HG02763 (cell line): ENCODE data around the gene ST3GAL3.

Experiments used
- ATAC-seq: cut with Tn5 transposase; IDR thresholded peaks from one replicate; pipeline ENCODE4 v1.9.1; 2021; ENCODE audit warnings: mild to moderate bottlenecking, moderate library complexity; ENCODE audit not compliant: unreplicated experiment

Gene ST3GAL3

DNA sequence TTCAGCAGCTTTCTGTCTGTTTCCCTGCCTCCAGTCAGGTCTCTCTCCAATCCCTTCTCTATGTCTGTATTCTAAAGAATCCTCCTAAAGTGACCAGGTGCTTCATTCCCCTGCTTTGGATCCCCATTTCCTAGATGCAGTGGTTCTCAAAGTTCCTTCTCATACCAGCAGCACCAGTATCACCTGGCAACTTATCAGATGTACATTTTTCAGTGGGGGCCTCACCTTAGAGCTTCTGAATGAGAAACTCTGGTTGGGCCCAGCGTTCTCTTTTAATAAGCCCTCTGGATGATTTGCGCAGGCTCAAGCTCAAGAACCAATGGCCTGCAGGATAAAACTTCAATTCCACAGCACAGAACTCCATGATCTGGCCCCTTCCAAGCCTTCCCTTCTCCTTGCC, 200.9 kb downstream of the ST3GAL3 start:
- no peak for ATAC-seq

- no peak for ATAC-seq
These were observed 201.5 kb downstream of the ST3GAL3 start for GRCh38 chr1:43908858-43909257.

DNA sequence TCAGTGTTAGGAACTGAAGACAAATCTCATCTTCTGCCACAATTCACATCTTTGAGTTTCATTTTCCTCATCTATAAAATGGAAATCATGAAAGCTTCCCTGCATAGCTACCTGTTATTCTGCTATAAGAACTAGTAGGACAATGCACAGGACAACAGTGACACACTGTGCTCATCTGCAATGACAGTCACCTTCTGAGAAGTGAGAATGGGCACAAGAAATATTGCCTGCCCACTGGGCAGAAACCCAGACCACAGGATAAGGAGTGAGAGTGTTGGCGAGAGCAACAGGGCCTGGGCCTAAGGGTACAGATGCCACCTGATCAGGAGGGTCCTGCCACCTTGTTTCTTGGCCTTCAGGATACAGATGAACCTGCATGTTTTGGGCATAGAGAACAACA, 203.0 kb downstream of the ST3GAL3 start:
- ATAC-seq, result no peak

- no peak for ATAC-seq
These were observed 205.3 kb downstream of the ST3GAL3 start for GRCh38 chr1:43912607-43913006.

DNA sequence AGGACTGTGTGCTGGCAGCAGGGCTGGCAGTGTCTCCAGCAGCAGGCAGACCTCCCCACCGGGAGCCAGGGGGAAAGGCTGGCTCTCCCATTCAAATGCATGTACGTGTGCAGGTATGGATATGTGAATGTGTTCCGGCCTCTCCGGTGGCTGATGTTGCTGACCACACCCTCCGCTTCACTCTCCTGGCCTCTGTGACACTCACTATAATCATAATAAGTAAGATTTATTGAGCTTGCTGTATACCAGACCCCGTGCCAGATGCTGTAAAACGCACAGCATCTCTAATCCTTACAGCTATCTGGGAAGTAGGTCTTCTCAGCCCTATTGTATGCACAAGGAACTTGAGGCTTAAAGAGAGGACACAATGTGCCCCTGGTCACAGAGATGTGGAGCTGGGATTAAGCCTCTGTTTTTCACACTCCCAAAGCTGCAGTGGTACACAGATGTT, 205.7 kb downstream of the ST3GAL3 start:
- ATAC-seq, result no peak

DNA sequence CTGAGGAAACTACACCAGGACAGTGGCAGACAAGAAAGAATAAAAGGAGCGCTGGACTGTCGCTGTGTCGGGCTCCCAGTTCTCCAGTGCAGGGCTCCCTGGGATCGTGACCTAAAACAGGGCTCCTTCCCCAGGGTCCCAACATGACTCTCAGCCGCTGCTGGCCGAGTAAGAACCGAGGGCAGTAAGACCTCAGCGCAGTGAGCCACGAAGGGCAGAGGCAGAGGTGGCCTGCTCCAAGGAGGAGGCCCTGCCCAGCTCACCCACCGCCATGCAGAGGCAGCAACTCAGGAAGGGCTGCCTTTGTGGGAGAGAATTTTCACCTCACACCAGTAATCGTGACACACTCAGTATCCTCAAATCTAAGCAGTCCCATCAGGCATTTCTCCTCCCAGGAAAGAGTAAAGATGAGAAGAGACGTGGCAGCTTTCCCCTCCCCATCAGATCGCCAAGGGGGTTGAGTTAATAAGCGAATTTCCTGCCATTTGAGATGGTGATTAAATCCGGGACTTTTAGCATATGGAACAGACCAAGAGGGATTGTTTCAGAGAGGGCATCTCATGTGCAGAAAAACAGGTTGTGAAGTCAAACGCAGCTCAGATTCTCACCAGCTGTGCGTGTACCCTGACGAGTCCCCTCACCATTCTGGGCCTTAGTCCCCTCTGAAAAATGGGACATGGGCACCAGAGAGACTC, 206.5 kb downstream of the ST3GAL3 start:
- no peak for ATAC-seq

DNA sequence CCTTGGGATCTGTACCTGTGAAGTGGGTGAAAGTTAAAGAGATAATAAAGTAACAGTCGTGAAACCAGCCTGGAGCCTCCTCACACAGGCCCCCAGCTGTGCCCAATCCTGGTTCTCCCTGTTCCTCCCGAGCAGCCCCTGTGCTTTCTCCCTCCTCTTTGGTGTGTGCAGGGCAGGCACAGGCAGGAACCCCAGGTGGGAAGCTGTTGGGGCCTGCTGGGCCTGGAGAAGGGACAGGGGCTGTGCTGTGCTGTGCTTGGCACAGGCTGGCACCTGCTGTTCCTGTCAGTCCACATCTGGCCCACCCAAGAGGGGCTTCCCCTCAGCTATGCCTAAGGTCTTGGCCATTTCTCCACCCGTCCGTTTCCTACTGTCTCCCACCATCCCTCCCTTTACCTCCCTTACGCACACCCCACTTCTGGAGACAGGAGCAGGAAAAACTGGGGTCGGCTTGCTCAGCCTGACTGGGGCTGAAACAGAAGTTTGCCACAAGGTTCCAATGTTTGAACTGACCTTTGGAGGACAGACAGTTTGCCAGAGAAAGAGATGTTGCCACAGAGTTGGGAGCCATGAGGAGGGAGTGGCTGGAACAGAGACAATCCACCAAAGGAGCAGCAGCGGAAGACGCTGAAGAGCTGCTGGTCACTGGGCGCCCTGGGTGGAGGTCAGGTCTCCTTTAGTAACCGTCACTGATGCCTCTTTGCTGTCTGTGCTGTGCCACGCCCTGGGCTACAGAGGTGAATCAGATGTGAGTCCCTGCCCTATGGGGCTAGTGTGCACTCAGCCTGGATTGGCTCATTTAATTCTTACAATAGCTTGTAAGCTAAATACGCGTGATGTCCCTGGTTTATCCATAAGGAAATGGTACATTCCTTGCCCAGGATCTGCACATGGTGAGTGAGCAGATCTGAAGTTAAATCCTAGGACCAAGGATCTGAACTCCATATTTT, 207.5 kb downstream of the ST3GAL3 start:
- ATAC-seq, result no peak

- no peak for ATAC-seq
These were observed 212.6 kb downstream of the ST3GAL3 start for GRCh38 chr1:43919906-43920305.

DNA sequence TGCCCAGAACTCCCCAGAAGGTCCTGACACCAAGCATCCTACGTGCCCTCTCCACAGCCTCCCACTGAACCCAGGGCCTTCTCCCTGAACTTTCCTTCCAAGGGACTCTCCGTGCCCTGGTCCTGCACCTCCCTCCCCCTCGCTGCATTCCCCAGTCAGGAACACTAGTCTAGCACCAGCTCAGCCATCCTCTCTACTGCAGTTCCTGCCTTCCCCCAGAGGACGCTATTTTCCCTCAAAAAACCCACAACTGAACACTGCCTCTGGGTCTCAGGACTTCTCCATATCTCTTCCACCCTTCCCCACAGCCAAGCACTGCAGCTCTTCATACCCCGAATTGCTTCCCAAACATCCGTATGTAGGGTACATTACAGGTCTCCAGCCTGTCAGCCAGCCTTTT, 213.7 kb downstream of the ST3GAL3 start:
- ATAC-seq, result no peak

DNA sequence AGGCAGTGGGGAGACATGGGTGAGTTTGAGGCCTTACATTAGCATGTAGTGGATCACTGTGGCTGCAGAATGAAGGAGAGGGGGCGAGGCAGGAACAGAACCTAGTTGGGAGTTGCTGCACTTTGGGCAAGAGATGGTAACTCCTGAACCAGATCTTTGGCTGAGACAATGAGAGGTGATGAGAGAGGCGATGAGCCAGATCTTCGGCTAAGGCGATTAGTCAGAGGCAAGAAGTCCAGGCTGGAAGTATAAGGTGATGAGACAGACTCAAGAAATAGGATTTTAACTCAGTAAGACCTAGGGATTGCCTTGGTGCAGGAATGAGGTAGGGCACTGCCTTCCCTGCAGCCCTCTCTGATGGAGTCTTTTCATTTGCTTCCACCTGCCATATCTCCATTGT, 217.2 kb downstream of the ST3GAL3 start:
- no peak for ATAC-seq

DNA sequence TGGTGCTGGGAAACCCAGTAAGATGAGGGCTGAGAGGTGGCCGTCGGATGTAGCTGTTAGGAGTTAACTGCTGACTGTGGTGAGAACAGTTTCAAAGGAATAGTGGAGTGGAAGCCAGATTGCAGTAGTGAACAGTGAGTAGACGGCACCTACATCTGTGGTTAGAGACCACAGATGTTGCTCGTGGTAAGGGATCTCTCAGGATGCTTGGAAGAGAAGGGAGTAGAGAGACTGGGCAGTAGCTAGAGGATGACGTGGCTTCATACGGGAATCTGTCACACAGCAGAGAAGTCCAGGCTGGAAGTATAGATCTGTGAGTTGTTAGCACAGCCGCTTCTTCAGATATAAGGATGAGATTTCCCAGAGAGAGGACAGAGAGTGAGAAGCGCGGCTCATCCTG, 218.5 kb downstream of the ST3GAL3 start:
- ATAC-seq, result no peak

DNA sequence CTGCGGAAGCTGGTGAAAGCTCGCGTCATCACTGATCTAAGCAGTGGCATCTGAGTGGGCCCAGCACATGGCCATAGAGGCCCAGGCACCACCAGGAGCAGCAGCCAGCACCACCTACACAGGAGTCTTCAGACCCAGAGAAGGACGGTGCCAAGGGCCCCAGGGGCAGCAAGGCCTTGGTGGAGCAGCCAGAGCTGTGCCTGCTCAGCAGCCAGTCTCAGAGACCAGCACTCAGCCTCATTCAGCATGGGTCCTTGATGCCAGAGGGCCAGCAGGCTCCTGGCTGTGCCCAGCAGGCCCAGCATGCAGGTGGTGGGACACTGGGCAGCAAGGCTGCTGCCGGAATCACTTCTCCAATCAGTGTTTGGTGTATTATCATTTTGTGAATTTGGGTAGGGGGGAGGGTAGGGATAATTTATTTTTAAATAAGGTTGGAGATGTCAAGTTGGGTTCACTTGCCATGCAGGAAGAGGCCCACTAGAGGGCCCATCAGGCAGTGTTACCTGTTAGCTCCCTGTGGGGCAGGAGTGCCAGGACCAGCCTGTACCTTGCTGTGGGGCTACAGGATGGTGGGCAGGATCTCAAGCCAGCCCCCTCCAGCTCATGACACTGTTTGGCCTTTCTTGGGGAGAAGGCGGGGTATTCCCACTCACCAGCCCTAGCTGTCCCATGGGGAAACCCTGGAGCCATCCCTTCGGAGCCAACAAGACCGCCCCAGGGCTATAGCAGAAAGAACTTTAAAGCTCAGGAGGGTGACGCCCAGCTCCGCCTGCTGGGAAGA, 223.0 kb downstream of the ST3GAL3 start:
- no peak for ATAC-seq

DNA sequence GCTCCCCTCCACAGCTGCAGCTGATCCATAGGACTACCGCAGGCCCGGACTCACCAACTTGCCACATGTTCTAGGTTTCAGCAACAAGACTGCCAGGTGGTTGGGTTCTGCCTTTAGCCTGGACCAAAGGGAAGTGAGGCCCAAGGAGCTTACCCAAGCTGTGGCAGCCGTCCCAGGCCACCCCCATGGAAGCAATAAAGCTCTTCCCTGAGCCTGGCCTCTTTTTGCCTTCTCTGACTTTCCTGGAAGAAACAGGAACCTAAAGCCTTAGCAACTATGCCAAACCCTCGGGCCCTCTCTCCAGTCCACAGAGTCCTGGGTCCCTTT, 223.6 kb downstream of the ST3GAL3 start:
- ATAC-seq, result no peak

DNA sequence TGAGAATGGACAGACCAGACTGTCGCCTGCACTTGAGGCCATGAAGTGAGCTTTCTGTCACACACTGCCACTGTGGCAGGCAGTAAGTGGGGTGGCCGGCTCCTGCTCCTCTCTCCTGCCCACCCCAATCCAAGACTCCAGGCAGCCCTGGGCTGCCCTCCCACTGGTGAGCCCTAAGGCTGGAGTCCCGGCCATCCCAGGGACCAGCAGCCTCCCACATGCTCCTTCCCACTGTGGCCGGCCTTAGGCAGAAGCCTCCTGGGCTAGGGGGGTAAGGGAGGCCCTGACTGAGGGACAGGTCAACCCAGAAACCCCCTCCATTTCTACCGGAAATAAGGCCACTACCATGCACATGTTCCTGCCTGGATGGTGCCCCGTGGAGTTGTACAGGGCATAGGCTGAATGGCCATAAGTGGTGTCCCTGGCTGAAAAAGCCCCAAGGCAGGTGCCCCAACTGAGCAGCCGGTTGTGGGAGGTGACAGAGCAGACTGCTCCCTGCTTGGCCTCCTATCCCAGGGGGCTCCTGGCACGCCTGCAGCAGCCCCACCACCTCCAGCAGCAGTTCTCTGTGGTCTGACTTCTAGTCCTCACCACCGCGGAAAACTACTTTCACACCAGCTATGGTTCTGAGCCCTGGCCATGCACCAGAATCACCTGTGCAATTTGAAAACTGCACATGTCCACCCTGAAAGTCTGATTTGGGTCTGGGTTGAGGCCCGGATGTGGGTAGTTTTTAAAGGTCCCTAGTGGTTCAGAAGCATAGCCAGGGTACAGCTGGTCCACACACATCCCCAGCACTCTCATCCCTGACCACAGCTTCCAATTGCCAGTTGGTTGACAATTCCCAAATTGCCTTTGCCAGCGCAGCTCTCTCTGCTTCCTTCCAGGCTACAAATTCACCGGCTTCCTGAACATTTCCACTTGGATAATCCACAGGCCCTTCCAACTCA, 224.7 kb downstream of the ST3GAL3 start:
- ATAC-seq, result no peak

GRCh38 chr1:43932786-43933385, 225.6 kb downstream of the ST3GAL3 start:
- ATAC-seq, result no peak

GRCh38 chr1:43933386-43934100, 226.2 kb downstream of the ST3GAL3 start, which contains the start of gene ARTN:
TSS of gene ARTN (plus strand) at chr1:43933801. CDS start at chr1:43935657, 1,856 bp downstream.
- no peak for ATAC-seq

GRCh38 chr1:43934101-43934985, 227.0 kb downstream of the ST3GAL3 start:
- no peak for ATAC-seq

- no peak for ATAC-seq
These were observed 227.6 kb downstream of the ST3GAL3 start for GRCh38 chr1:43934986-43935324.
